ENCODE results near the gene APCDD1L. TPM values are rescaled to one million over a fixed set of nuclear protein-coding genes. Genes with fewer than 3 reads are reported as not detected.

Gene APCDD1L
- polyA plus RNA-seq, 1 donor from 2014 or later: not detected

GRCh38 chr20:58479726-58480440 lies 35.3 kb downstream of the APCDD1L start:
- no peaks in the 10 kb centered on the region for H3K36me3 ChIP-seq (ENCODE audit: insufficient read depth, low read length)
- H3F3A ChIP-seq (ENCODE audit: insufficient read depth, low read length, poor library complexity, severe bottlenecking): no peaks in the 10 kb centered on the region
- H3K27ac ChIP-seq (ENCODE audit: low read length): no peak overlapping the region
- H3K9me2 ChIP-seq (ENCODE audit: insufficient read depth, low read length): no peaks in the 10 kb centered on the region
- TF ChIP-seq RAD21 (conservative IDR thresholded peaks at IDR 0.05) (no peak), EP300 (conservative IDR thresholded peaks at IDR 0.05; ENCODE audit: poor library complexity, severe bottlenecking) (no peak), EZH2 (IDR thresholded peaks at IDR 0.05; ENCODE audit: borderline replicate concordance, insufficient read depth, low read length, poor library complexity, severe bottlenecking) (no peak), POLR2AphosphoS5 (IDR thresholded peaks at IDR 0.05) (no peak), MXI1 (conservative IDR thresholded peaks at IDR 0.05; ENCODE audit: poor library complexity, severe bottlenecking) (no peak), REST (IDR thresholded peaks at IDR 0.05; ENCODE audit: borderline replicate concordance) (no peak), TAF1 (IDR thresholded peaks at IDR 0.05; ENCODE audit: low read depth) (no peak), SMC3 (conservative IDR thresholded peaks at IDR 0.05; ENCODE audit: poor library complexity) (no peak), CTCF (IDR thresholded peaks at IDR 0.05; ENCODE audit: poor library complexity, severe bottlenecking) (no peak)
- H4K20me1 ChIP-seq (ENCODE audit: insufficient read depth): no peaks in the 10 kb centered on the region
- H3K4me2 ChIP-seq (ENCODE audit: low read length): no peak overlapping the region
- no peaks in the 10 kb centered on the region for H3K79me2 ChIP-seq (replicated peaks; ENCODE audit: insufficient read depth, low read length)
- H3K27me3 ChIP-seq (ENCODE audit: insufficient read depth, low read depth, low read length): no peaks in the 10 kb centered on the region
- no peak overlapping the region for H3K9ac ChIP-seq (ENCODE audit: low read length)
- H3K4me3 ChIP-seq (ENCODE audit: low read length): no peak overlapping the region
- H2AFZ ChIP-seq (ENCODE audit: low read depth, low read length): no peak overlapping the region
- peaks cover 11% of the 10 kb centered on the region for H3K9me3 ChIP-seq (ENCODE audit: low read length)

- H3K36me3 ChIP-seq (ENCODE audit: insufficient read depth, low read length): no peaks in the 10 kb centered on the region
These were observed 36.9 kb downstream of the APCDD1L start for GRCh38 chr20:58478141-58478805.

More at GRCh38 chr20:58478141-58478805, 36.9 kb downstream of the APCDD1L start:
- H3K79me2 ChIP-seq (replicated peaks; ENCODE audit: insufficient read depth, low read length): no peaks in the 10 kb centered on the region
- no peak overlapping the region for H3K27ac ChIP-seq (ENCODE audit: low read length)
- no peaks in the 10 kb centered on the region for H3K9me2 ChIP-seq (ENCODE audit: insufficient read depth, low read length)
- H4K20me1 ChIP-seq (ENCODE audit: insufficient read depth): no peaks in the 10 kb centered on the region
- no peak overlapping the region for H2AFZ ChIP-seq (ENCODE audit: low read depth, low read length)
- H3K27me3 ChIP-seq (ENCODE audit: insufficient read depth, low read depth, low read length): no peaks in the 10 kb centered on the region
- H3K9ac ChIP-seq (ENCODE audit: low read length): no peak overlapping the region
- peaks cover 11% of the 10 kb centered on the region for H3K9me3 ChIP-seq (ENCODE audit: low read length)
- H3K4me2 ChIP-seq (ENCODE audit: low read length): no peak overlapping the region
- H3K4me3 ChIP-seq (ENCODE audit: low read length): no peak overlapping the region
- H3F3A ChIP-seq (ENCODE audit: insufficient read depth, low read length, poor library complexity, severe bottlenecking): no peaks in the 10 kb centered on the region
- no peak for TF ChIP-seq EP300 (conservative IDR thresholded peaks at IDR 0.05; ENCODE audit: poor library complexity, severe bottlenecking)
- TF ChIP-seq SMC3 (conservative IDR thresholded peaks at IDR 0.05; ENCODE audit: poor library complexity): no peak
- no peak for TF ChIP-seq EZH2 (IDR thresholded peaks at IDR 0.05; ENCODE audit: borderline replicate concordance, insufficient read depth, low read length, poor library complexity, severe bottlenecking)
- TF ChIP-seq REST (IDR thresholded peaks at IDR 0.05; ENCODE audit: borderline replicate concordance): no peak
- TF ChIP-seq CTCF (IDR thresholded peaks at IDR 0.05; ENCODE audit: poor library complexity, severe bottlenecking): no peak
- no peak for TF ChIP-seq MXI1 (conservative IDR thresholded peaks at IDR 0.05; ENCODE audit: poor library complexity, severe bottlenecking)
- no peak for TF ChIP-seq POLR2AphosphoS5 (IDR thresholded peaks at IDR 0.05)
- no peak for TF ChIP-seq TAF1 (IDR thresholded peaks at IDR 0.05; ENCODE audit: low read depth)
- no peak for TF ChIP-seq RAD21 (conservative IDR thresholded peaks at IDR 0.05)

All from neural cell (in vitro differentiated cells).